ENCODE data around the gene CHCHD3.

CHCHD3 gene

GRCh38 chr7:132825932-132826835, 255.7 kb downstream of the CHCHD3 start:
- no peak overlapping the region for H3K9ac ChIP-seq (ENCODE audit: low read depth, low read length, poor library complexity, severe bottlenecking)
- no peak overlapping the region for H3K4me2 ChIP-seq (ENCODE audit: low read depth, low read length, poor library complexity, severe bottlenecking)
- no peak overlapping the region for H3K4me3 ChIP-seq (ENCODE audit: low read length, poor library complexity, severe bottlenecking)
- H3K9me3 ChIP-seq (ENCODE audit: insufficient read depth, low read depth, low read length) = no peaks in the 10 kb centered on the region
- H4K20me1 ChIP-seq (ENCODE audit: insufficient read depth, low read length, poor library complexity, severe bottlenecking) = peaks cover 7% of the 10 kb centered on the region
- peaks cover 12% of the 10 kb centered on the region for H3K4me1 ChIP-seq (ENCODE audit: insufficient read depth, low read length, poor library complexity, severe bottlenecking)
- no peak for TF ChIP-seq EZH2phosphoT487 (IDR thresholded peaks at IDR 0.05; ENCODE audit: borderline replicate concordance)
- TF ChIP-seq, protein P1, sequence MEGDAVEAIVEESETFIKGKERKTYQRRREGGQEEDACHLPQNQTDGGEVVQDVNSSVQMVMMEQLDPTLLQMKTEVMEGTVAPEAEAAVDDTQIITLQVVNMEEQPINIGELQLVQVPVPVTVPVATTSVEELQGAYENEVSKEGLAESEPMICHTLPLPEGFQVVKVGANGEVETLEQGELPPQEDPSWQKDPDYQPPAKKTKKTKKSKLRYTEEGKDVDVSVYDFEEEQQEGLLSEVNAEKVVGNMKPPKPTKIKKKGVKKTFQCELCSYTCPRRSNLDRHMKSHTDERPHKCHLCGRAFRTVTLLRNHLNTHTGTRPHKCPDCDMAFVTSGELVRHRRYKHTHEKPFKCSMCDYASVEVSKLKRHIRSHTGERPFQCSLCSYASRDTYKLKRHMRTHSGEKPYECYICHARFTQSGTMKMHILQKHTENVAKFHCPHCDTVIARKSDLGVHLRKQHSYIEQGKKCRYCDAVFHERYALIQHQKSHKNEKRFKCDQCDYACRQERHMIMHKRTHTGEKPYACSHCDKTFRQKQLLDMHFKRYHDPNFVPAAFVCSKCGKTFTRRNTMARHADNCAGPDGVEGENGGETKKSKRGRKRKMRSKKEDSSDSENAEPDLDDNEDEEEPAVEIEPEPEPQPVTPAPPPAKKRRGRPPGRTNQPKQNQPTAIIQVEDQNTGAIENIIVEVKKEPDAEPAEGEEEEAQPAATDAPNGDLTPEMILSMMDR (conservative IDR thresholded peaks at IDR 0.05; ENCODE audit: low read length) = no peak
- H2AFZ ChIP-seq (ENCODE audit: low read length) = no peak overlapping the region
- peaks cover 4% of the 10 kb centered on the region for H3K36me3 ChIP-seq (ENCODE audit: insufficient read depth, low read length)
- no peaks in the 10 kb centered on the region for H3K27me3 ChIP-seq (ENCODE audit: insufficient read depth, low read length, poor library complexity, severe bottlenecking)
- H3K9me2 ChIP-seq (replicated peaks; ENCODE audit: low read depth, low read length) = no peaks in the 10 kb centered on the region
- H3F3A ChIP-seq (ENCODE audit: low read depth) = no peaks in the 10 kb centered on the region
- no peaks in the 10 kb centered on the region for H3K79me2 ChIP-seq (ENCODE audit: insufficient read depth, low read length)

GRCh38 chr7:132825222-132825621, 256.7 kb downstream of the CHCHD3 start:
- no peaks in the 10 kb centered on the region for H3K9me2 ChIP-seq (replicated peaks; ENCODE audit: low read depth, low read length)
- no peak overlapping the region for H3K9ac ChIP-seq (ENCODE audit: low read depth, low read length, poor library complexity, severe bottlenecking)
- no peaks in the 10 kb centered on the region for H3K9me3 ChIP-seq (ENCODE audit: insufficient read depth, low read depth, low read length)
- H3K36me3 ChIP-seq (ENCODE audit: insufficient read depth, low read length) = peaks cover 4% of the 10 kb centered on the region
- H4K20me1 ChIP-seq (ENCODE audit: insufficient read depth, low read length, poor library complexity, severe bottlenecking) = peaks cover 7% of the 10 kb centered on the region
- no peaks in the 10 kb centered on the region for H3F3A ChIP-seq (ENCODE audit: low read depth)
- no peak overlapping the region for H3K4me3 ChIP-seq (ENCODE audit: low read length, poor library complexity, severe bottlenecking)
- no peak overlapping the region for H2AFZ ChIP-seq (ENCODE audit: low read length)
- H3K4me2 ChIP-seq (ENCODE audit: low read depth, low read length, poor library complexity, severe bottlenecking) = no peak overlapping the region
- no peaks in the 10 kb centered on the region for H3K79me2 ChIP-seq (ENCODE audit: insufficient read depth, low read length)
- no peaks in the 10 kb centered on the region for H3K27me3 ChIP-seq (ENCODE audit: insufficient read depth, low read length, poor library complexity, severe bottlenecking)
- peaks cover 12% of the 10 kb centered on the region for H3K4me1 ChIP-seq (ENCODE audit: insufficient read depth, low read length, poor library complexity, severe bottlenecking)
- TF ChIP-seq, protein P1 (conservative IDR thresholded peaks at IDR 0.05; ENCODE audit: low read length) = no peak
- TF ChIP-seq EZH2phosphoT487 (IDR thresholded peaks at IDR 0.05; ENCODE audit: borderline replicate concordance) = no peak

DNA sequence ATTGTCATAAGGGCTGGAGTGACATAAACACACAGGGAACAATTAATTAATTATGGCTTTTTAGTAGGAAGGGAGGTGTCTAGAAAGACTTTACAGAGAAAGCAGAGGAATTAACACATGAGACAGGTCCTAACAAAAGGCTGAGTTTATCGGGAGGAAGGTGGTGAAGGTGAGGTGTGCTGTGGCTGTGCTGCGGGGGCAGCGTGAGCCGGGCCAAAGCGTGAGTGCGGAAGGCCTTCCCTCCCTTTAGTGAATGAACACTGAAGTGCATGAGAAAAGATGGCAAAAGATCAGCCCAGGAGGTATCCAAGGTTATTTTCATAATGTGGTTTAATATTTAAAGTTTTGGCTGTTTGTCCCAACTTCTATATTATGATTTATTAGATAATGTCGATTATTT, 262.2 kb downstream of the CHCHD3 start:
- H3K9ac ChIP-seq (ENCODE audit: low read depth, low read length, poor library complexity, severe bottlenecking) = no peak overlapping the region
- no peaks in the 10 kb centered on the region for H3K27me3 ChIP-seq (ENCODE audit: insufficient read depth, low read length, poor library complexity, severe bottlenecking)
- H3K9me3 ChIP-seq (ENCODE audit: insufficient read depth, low read depth, low read length) = no peaks in the 10 kb centered on the region
- no peak overlapping the region for H3K4me2 ChIP-seq (ENCODE audit: low read depth, low read length, poor library complexity, severe bottlenecking)
- H4K20me1 ChIP-seq (ENCODE audit: insufficient read depth, low read length, poor library complexity, severe bottlenecking) = no peaks in the 10 kb centered on the region
- no peaks in the 10 kb centered on the region for H3K9me2 ChIP-seq (replicated peaks; ENCODE audit: low read depth, low read length)
- no peak for TF ChIP-seq EZH2phosphoT487 (IDR thresholded peaks at IDR 0.05; ENCODE audit: borderline replicate concordance)
- TF ChIP-seq, protein P1 (conservative IDR thresholded peaks at IDR 0.05; ENCODE audit: low read length) = no peak
- no peak overlapping the region for H2AFZ ChIP-seq (ENCODE audit: low read length)
- no peaks in the 10 kb centered on the region for H3F3A ChIP-seq (ENCODE audit: low read depth)
- H3K36me3 ChIP-seq (ENCODE audit: insufficient read depth, low read length) = no peaks in the 10 kb centered on the region
- H3K4me3 ChIP-seq (ENCODE audit: low read length, poor library complexity, severe bottlenecking) = no peak overlapping the region
- no peaks in the 10 kb centered on the region for H3K79me2 ChIP-seq (ENCODE audit: insufficient read depth, low read length)
- H3K4me1 ChIP-seq (ENCODE audit: insufficient read depth, low read length, poor library complexity, severe bottlenecking) = peaks cover 2% of the 10 kb centered on the region
